ENCODE measurements around the gene DIAPH1. TPM values are rescaled to one million over a fixed set of nuclear protein-coding genes. Genes with fewer than 3 reads are reported as not detected.

DIAPH1 gene
- total and polyA plus RNA-seq, 5 experiments from 2014 or later, result 87.4 to 183 (median 105) TPM

GRCh38 chr5:141524604-141525597 is 93.9 kb downstream of the DIAPH1 start:
- POLR2A ChIA-PET, result interaction anchor here (0.6 to 1.8 kb wide), 3 partner anchors 12 to 828 kb away, joined by 4 to 5 read pairs (median 5); partner anchors contain the start of gene TAF7
- Mint-ChIP-seq H3K36me3 (peaks cover 0 to 35% (median 21%) of the 10 kb centered on the region in 3 donors), H3K4me3 (peak overlapping the region in 3 of 10 donors; percentile 5 to 54 (median 16)), H3K4me1 (peaks cover 13 to 37% (median 26%) of the 10 kb centered on the region in 4 donors), H3K27ac (peak overlapping the region; percentile 39 to 86 (median 69)), H3K9me3 (no peaks in the 10 kb centered on the region), H3K27me3 (no peaks in the 10 kb centered on the region)
- peak in 9 of 10 donors; percentile 17 to 69 (median 52) for DNase-seq
- peak; percentile 75 to 84 for ATAC-seq

GRCh38 chr5:141523991-141524390 is 94.8 kb downstream of the DIAPH1 start:
- no peak for ATAC-seq
- POLR2A ChIA-PET, result interaction anchor here (1.5 to 1.8 kb wide), 2 partner anchors 11 to 204 kb away, joined by 5 read pairs; partner anchors contain the start of gene TAF7
- H3K4me3 Mint-ChIP-seq, result no peak overlapping the region
- H3K9me3 Mint-ChIP-seq, result no peaks in the 10 kb centered on the region
- peak overlapping the region in 3 of 10 donors; percentile 25 to 60 (median 59) for H3K27ac Mint-ChIP-seq
- H3K4me1 Mint-ChIP-seq, result peaks cover 13 to 38% (median 26%) of the 10 kb centered on the region in 4 donors
- H3K36me3 Mint-ChIP-seq, result peaks cover 0 to 37% (median 21%) of the 10 kb centered on the region in 3 donors
- H3K27me3 Mint-ChIP-seq, result no peaks in the 10 kb centered on the region
- DNase-seq, result no peak

GRCh38 chr5:141522301-141522700 is 96.5 kb downstream of the DIAPH1 start:
- H3K9me3 Mint-ChIP-seq, result no peaks in the 10 kb centered on the region
- no peak overlapping the region for H3K4me3 Mint-ChIP-seq
- H3K27ac Mint-ChIP-seq, result peak overlapping the region in 3 of 10 donors; percentile 3 to 38 (median 34)
- no peak for ATAC-seq
- POLR2A ChIA-PET, result no interaction called here
- no peaks in the 10 kb centered on the region for H3K27me3 Mint-ChIP-seq
- peaks cover 11 to 38% (median 26%) of the 10 kb centered on the region in 4 donors for H3K4me1 Mint-ChIP-seq
- no peak for DNase-seq
- peaks cover 0 to 32% (median 13%) of the 10 kb centered on the region in 3 donors for H3K36me3 Mint-ChIP-seq

- Mint-ChIP-seq H3K4me3 (no peak overlapping the region), H3K4me1 (peaks cover 12 to 39% (median 34%) of the 10 kb centered on the region in 4 donors), H3K27me3 (no peaks in the 10 kb centered on the region), H3K27ac (peak overlapping the region in 3 of 10 donors; percentile 41 to 83 (median 79)), H3K9me3 (no peaks in the 10 kb centered on the region), H3K36me3 (peaks cover 0 to 32% (median 13%) of the 10 kb centered on the region in 3 donors)
- POLR2A ChIA-PET, result interaction anchor here (1.4 kb wide), 1 partner anchor 201 kb away, joined by 5 read pairs; the partner anchor contains the start of gene TAF7
- no peak for DNase-seq
- no peak for ATAC-seq
These were observed 97.5 kb downstream of the DIAPH1 start for GRCh38 chr5:141521244-141521781.

GRCh38 chr5:141519605-141520565 is 98.9 kb downstream of the DIAPH1 start:
- no peak for ATAC-seq
- Mint-ChIP-seq H3K9me3 (no peaks in the 10 kb centered on the region), H3K27me3 (no peaks in the 10 kb centered on the region), H3K36me3 (peaks cover 0 to 34% (median 4%) of the 10 kb centered on the region in 3 donors), H3K4me1 (peaks cover 10 to 45% (median 35%) of the 10 kb centered on the region in 4 donors), H3K4me3 (no peak overlapping the region), H3K27ac (peak overlapping the region in 2 of 10 donors; percentile 31 to 41)
- POLR2A ChIA-PET, result no interaction called here
- DNase-seq, result no peak

GRCh38 chr5:141518618-141519015 is 100.2 kb downstream of the DIAPH1 start:
- Mint-ChIP-seq H3K27me3 (no peaks in the 10 kb centered on the region), H3K4me1 (peaks cover 15 to 51% (median 40%) of the 10 kb centered on the region in 4 donors), H3K36me3 (peaks cover 4 to 29% (median 4%) of the 10 kb centered on the region in 3 donors), H3K9me3 (no peaks in the 10 kb centered on the region), H3K4me3 (no peak overlapping the region), H3K27ac (peak overlapping the region in 4 of 10 donors; percentile 19 to 50 (median 30))
- ATAC-seq (no peak), DNase-seq (no peak)
- POLR2A ChIA-PET, result no interaction called here

GRCh38 chr5:141517880-141518617 is 100.8 kb downstream of the DIAPH1 start:
- peaks cover 17 to 54% (median 44%) of the 10 kb centered on the region in 4 donors for H3K4me1 Mint-ChIP-seq
- DNase-seq, result no peak
- no peaks in the 10 kb centered on the region for H3K9me3 Mint-ChIP-seq
- POLR2A ChIA-PET, result no interaction called here
- no peaks in the 10 kb centered on the region for H3K27me3 Mint-ChIP-seq
- peak overlapping the region in 3 of 10 donors; percentile 24 to 70 (median 50) for H3K27ac Mint-ChIP-seq
- H3K4me3 Mint-ChIP-seq, result no peak overlapping the region
- no peak for ATAC-seq
- H3K36me3 Mint-ChIP-seq, result peaks cover 4 to 26% (median 4%) of the 10 kb centered on the region in 3 donors

GRCh38 chr5:141517312-141517711 is 101.5 kb downstream of the DIAPH1 start:
- ATAC-seq, result no peak
- POLR2A ChIA-PET, result no interaction called here
- H3K9me3 Mint-ChIP-seq, result no peaks in the 10 kb centered on the region
- no peaks in the 10 kb centered on the region for H3K27me3 Mint-ChIP-seq
- H3K27ac Mint-ChIP-seq, result peak overlapping the region in 4 of 10 donors; percentile 16 to 69 (median 53)
- H3K36me3 Mint-ChIP-seq, result peaks cover 4 to 24% (median 4%) of the 10 kb centered on the region in 3 donors
- no peak overlapping the region for H3K4me3 Mint-ChIP-seq
- DNase-seq, result no peak
- peaks cover 21 to 54% (median 47%) of the 10 kb centered on the region in 4 donors for H3K4me1 Mint-ChIP-seq

- ATAC-seq, result no peak
- H3K27me3 Mint-ChIP-seq, result no peaks in the 10 kb centered on the region
- POLR2A ChIA-PET, result interaction anchor here (1.9 kb wide), 1 partner anchor 196 kb away, joined by 4 read pairs; the partner anchor contains the start of gene TAF7
- peak overlapping the region in 5 of 10 donors; percentile 43 to 83 (median 63) for H3K27ac Mint-ChIP-seq
- DNase-seq, result no peak
- H3K9me3 Mint-ChIP-seq, result no peaks in the 10 kb centered on the region
- H3K4me1 Mint-ChIP-seq, result peaks cover 22 to 50% (median 46%) of the 10 kb centered on the region in 4 donors
- H3K36me3 Mint-ChIP-seq, result peaks cover 0 to 20% (median 4%) of the 10 kb centered on the region in 3 donors
- H3K4me3 Mint-ChIP-seq, result no peak overlapping the region
These were observed 102.2 kb downstream of the DIAPH1 start for GRCh38 chr5:141516672-141517025.

- POLR2A ChIA-PET, result interaction anchor here (1.9 kb wide), 1 partner anchor 196 kb away, joined by 4 read pairs; the partner anchor contains the start of gene TAF7
- ATAC-seq (no peak), DNase-seq (no peak)
- Mint-ChIP-seq H3K27ac (peak overlapping the region in 9 of 10 donors; percentile 29 to 83 (median 59)), H3K4me1 (peaks cover 22 to 50% (median 46%) of the 10 kb centered on the region in 4 donors), H3K9me3 (no peaks in the 10 kb centered on the region), H3K4me3 (no peak overlapping the region), H3K36me3 (peaks cover 0 to 15% (median 4%) of the 10 kb centered on the region in 3 donors), H3K27me3 (no peaks in the 10 kb centered on the region)
These were observed 102.7 kb downstream of the DIAPH1 start for GRCh38 chr5:141515946-141516671.

Measured in naive thymus-derived CD8-positive, alpha-beta T cell (primary cell).